ENCODE data around the gene RNF14.

Gene RNF14

DNA sequence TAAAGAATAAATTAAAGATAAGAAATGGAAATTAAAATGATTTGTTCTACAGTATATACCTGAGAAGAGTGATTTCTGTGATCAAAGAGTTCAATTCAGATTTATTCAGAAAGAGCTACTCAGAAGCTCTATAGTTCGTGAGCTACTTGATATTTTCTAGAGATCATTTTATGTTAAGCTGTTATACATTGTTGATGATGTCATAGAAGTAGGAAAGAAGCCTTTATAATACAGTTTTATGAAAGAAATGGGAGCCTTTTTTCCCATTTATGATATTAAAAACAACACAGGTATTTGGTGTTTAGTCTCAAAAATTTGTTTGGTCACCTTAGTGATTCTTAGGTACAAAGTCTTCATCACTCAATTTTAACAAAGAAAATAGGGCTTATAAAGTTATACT lies 20.8 kb downstream of the RNF14 start:
- no peak for DNase-seq

DNA sequence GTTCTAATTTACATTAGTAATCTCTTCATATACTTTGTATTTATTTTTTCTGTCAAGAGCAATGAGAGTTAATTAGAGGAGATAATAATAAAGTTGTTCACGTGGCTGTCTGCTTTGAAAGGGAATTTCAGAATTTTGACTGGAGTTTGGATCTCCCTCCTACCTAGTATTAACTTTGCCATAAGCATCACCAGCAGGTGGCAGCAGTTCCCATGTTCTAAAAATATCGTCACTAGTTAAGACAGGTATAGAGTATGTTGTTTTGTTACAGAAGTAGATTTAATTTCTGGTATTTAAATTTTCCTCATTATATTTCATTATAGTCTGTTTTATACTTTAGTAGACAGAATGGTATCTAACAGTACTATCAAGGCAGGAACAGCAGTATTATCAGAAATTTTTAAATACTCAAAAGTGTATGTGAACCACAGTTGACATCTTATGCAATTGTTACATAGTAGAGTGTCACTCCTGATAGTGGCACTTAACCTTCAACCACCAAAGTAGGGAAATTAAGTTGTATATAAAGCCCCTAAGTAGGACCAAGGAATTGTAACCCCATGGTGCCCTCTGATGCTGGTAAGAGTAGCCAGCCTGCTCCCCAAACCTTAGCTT lies 23.6 kb downstream of the RNF14 start:
- DNase-seq = no peak

DNA sequence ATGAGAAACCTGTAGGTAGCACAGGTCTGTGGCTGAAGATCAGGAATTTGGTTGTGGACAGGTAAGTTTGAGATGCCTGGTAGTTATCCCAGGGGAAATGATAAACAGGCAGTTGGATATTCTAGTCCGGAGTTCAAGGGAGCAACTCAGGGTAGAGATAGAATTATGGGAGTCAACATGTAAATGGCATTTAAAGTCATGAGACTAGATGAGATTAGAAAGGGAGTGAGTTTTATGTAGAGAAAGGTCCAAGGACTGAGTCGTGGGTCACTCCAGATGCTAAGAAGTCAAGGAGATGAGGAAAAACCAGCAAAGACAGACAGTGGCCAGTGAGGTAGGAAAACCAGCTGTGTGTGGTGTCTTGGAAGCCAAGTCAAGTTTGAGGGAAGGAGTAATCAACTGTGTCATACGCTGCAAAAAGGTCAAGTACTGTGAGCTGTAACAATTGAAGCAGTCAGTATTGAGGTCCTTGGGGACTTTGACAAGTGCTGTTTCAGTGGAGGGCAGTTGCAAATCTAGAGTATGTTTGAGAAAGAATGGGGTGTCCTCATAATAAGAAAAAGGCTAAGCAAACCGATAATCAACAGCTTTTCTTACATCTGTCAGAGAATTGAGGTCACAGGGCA lies 25.7 kb downstream of the RNF14 start:
- no peak for DNase-seq

DNA sequence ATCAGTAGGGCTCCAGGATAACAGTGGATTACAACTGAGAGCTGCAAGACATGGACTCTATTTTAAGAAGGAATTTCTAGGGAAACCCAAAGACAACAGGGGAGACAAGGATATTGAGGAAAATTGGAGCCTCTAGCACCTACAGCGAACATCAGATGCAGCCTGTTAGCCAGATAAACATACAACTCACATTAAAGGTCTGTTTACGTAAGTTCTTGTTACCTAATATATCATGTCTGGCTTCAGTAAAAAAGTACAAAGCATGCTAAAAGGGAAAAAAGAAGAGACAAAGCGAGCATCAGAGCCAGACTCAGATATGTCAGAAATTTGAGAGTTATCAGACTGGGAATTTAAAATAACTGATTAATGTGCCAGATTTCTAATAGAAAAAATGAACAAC lies 26.8 kb downstream of the RNF14 start:
- no peak for DNase-seq

DNA sequence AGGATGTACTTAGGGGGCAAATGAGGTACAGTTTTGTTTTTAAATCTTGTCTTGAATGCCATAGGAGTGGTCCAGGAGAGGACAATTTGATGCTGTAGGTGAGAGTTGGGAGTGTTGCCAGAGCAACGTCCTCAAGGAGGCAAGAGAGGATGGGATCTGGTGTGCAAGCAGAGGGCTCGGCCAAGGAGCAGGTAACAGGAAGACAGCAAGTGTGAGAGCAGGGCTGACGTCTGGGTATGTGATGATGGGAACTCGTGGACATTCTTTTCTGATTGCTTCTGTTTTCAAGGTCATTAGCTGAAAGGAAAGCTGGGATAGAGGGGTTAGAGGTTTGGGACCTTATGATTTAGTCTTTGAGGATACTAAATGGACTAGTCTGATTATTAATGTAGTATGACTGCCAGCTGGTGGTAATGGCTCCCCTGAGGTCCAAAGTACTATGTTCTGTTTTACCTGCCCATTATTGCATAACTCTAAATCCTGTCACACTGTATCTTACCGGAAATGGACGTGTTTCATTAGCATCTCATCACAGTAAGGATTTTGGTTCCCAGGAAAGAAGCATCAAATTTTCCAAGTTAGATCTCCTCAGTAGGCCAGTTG lies 28.6 kb downstream of the RNF14 start:
- DNase-seq = no peak

DNA sequence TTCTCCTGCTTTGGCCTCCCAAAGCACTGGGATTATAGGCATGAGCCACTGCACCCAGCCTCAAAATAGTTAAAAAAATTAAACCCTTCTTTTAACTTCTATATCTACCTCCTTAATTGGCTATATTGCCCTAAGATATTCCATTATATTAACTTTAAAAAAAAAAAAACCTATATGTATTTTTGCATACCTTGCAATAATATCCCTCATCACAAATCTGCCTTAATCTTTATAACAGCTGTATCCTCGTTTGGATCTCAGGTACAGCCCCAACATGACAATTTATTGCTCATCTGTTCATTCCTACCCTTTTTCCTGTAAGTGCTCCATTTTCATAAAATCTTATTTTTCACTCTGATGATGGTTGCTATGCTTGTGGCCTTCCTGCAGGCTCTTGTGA lies 31.3 kb downstream of the RNF14 start:
- no peak for DNase-seq

DNA sequence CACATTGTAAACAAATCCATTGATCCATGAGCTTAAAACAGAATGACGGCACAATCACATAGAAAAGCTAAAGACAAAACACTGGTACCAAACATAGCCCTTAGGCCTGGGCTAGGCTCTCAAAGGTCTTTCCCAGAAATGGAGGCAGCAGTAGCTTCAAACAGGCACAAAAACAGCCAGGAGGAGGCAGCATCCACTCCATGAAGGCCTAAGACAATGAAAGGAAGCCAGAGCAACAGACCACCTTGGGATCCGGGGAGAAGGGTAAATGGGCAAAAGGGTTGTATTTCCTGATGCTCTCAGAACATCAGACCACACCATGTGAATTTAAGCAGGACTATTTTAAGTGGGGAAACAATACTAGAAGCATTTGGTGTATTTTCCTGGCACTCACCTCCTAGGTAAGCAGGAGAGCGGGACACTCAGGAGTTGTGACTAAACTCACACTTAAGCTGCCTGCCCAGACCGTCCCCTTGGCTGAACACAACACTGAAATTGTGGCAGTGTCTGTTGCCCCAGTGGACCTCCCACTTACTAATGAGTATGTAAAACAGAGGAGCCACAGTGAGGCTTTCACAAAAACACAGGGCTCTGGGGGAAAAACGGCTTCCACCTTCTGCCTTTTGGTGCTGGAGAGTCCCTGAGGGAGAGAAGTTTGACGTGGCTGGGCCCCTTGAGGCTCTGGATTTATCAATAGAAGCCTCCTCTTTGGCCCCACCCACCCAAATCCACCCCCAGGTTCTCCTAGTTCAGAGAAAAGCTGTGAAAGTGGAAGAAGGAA lies 32.0 kb downstream of the RNF14 start:
- no peak for DNase-seq

DNA sequence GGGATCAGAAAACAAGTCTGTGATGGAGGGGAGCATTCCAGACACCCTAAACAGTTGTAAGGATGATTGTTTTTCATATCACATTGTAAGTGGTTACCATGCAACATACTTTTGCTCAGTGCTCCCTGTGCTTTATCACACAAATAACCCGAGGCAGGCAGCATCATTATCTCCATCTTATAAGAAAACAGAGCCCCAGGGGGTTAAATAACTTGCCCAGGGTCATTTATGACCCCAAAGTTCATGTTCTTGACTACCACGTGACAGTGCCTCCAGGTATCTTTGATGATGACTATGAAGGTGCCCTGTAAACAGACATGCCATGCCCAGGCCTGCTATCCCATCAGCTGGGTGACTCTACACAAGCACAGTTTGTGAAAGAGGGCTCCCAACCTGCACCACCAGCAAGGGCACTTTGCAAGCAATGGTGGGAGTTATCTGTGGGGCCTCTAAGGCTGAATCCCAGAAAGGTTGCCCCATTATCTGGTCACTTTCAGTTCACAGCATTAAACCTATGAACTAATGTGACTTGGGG lies 34.4 kb downstream of the RNF14 start:
- no peak for DNase-seq

DNA sequence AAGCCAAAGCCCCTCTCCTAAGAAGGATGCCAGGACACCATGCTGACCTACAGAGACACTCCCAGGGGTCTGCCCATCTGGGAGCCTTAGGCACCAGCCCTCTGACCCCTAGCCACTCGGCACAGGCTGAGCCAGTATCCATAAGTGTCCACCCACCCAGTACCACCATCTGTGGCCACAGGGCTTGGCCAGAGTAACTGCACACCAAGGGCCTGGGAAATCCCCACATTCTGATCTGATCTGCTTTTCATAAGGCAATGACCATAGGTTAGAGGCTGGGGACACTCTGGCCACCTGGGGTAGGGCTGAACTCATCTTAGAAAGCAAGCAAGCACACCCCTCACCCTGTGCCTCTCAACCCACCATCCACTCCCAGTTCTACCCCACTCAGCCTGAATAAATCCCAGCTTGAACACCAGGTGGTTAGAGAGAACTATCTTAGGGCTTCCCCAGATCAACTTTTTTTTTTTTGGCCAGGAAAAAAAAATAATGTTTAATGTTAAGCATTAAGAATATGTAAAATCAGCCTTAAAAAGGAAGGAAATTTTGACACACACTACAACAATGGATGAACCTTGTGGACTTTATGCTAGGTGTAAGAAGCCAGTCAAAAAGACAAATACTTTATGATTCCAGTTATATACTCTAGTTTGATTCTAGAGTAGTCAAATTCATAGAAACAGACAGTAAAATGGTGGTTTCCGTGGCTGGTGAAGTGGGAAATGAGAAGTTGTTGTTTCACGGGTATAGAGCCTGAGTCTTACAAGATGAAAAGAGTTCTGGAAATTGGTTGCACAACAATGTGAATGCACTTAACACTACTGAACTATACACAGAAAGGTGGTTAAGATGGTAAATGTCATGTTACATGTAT lies 37.7 kb downstream of the RNF14 start:
- no peak for DNase-seq

DNA sequence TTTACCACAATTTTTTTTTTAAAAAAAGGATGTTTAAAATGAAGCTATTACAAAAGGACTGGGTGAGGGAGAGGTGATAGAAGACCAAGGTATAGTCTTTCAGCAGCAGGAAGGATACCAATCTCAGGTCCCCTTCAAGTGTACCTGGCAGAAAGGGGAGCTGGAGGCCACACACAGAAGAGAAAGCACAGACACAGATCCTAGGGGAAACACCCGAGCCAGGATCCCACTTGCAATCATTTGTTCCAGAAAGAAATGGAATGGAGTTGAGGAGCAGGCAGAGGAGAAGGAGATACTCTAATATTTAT lies 38.3 kb downstream of the RNF14 start:
- no peak for DNase-seq

DNA sequence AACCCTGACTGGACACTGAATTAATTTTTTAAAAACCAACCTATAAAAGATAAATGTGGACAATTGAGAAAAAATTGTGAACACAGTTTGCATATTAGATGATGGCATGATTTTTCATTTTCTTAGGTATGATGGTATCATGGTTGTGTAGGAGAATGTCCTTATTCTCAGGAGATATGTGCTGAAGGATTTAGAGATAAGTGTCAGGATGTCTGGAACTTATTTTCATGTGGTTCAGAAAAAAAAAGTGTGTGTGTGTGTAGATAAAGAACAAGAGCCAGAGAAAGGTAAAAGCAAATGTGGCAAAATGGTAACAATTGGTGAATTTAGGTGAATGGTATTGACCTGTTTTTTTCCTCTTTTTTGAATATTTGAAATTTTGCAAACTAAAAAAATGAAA lies 39.9 kb downstream of the RNF14 start:
- DNase-seq = no peak

DNA sequence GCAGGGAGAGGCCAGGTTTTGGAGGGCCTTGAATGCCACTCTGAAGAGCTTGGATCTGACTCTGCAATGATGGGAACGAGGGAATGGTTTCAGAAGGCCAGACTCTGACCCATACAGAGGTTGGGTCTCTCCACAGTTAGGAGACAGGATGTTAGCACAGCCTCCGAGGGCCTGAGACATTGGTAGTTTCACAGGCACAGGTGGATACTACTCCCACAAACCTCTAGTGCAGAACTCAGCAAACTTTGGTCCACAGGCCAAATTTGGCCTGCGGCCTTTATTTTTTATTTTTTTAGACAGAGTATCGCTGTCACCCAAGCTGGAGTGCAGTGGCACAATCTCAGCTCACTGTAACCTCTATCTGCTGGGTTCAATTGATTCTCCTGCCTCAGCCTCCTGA lies 41.0 kb downstream of the RNF14 start:
- no peak for DNase-seq

DNA sequence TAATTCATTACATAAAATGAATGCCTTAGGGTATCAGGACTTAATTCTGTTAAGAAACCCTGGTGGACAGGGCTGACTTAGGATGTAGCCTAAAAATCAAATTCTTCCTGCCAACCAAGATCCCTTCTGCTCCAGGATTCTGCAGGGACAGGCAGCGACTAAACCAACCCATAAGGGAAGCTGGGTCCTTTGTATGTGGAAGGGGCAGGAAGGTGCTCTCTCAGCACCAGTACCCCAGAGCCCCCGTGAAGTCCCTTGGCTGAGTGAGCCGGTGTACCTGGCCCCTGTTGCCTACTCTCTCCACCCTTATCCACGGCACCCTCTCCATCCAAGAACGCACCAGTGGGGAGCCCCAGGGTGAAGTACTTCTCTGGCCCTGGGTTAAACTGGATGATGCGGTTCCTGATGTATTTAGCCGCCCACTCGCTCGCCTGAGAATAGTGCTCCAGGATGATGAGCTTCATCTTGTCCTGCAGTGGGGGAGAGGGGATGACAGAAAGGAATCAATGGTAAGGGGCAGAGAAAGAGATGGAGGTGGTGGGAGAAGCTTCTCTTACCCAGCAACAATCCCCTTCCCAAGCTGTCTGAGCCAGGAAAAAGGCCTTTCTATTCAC lies 42.8 kb downstream of the RNF14 start:
- DNase-seq = no peak

DNA sequence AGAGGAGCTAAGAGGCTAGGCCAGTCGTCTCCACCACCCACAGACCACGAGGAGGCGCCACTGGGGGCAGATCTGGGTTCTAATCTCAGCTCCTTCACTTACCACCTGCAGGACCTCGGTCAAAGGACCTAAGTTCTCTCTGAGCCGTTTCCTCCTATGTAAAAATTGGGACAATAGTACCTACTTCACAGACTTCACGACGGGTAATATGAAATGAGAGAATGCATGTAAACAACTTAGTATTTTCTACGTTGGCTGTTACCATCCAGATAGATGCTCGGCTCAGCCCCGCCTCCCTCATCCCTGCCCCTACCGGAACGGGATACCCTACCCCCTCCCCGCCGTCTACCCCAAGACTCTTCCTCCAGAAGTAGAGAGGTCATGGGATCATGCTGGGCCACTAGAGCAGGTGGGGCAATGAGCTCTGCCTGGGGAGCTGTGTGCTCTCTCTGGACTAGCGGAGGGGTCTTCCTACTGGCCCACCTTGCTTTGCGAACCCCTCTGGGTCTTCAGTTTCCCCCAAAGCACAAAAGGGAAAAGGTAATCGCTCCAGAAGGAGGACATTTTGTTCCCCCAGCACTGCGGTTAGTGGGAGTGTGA lies 43.4 kb downstream of the RNF14 start:
- no peak for DNase-seq

DNA sequence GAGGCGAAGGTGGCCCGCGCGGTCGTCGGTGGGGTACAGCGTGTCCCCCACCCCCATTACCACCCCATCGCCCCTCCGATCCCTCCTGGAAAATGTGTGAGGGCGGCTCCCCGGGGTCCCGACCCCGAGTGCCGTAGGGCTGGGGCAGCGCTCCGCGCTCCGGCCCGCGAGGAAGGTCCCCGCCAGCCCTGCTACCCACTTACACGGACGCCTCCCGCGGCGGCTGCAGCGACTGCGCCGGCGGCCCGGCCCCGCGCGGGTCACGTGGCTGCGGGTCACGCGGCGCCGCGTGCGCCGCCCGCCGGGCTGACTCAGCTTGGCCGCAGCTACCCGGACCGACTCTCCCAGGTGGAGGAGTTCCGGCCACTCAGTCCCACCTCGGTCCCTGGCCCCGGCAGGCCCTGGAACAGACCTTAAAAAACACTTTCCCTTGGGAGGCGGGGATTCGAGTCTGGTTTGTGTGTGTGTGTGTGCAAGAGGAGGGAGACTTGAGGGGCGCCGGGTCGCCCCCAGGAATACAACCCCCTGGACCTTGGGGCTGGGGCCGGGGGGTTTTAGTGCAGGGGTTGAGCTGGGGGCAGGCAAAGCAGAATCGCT lies 44.0 kb downstream of the RNF14 start, which contains the start of gene GNPDA1:
GNPDA1 (minus strand) TSS at position 236 of the 597 bp plus-strand sequence. CDS start 992 bp downstream, outside the sequence.
- DNase-seq = no peak

DNA sequence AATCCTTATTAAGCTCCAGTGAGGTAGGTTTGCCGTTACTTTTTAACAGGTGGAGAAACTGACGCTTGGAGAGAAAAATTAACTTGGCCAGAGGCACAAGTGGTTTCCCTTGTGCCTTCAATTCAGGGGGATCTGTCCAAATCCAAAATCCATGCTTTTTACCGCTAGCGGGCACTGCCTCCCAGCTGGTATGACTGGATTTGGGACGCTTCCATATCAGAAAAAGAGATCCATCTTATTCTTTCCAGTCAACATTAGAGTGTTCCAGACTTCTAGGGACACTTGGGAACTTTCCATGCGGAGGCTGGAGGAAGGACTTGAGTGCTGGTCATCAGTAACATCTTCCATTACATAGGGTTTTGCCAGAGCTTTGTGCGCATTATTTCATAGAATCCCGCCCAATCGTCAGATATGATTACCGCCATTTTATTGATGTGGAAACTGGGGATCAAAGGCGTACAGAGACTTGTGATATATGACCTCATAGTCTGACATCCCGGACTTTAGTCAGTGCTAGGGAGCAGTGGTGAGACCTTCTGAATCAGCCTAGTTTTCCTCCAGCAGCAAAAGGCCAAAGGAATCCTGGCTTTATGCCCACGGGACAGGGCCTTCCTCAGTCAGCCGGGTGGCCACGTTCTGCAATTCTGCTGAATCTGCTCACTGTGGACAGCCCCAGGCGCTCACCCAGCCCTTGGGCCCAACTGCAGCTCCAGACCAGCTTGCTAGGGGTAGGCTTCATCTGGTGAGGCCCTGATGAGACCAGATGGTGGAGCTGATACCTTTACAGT lies 45.0 kb downstream of the RNF14 start:
- no peak for DNase-seq

DNA sequence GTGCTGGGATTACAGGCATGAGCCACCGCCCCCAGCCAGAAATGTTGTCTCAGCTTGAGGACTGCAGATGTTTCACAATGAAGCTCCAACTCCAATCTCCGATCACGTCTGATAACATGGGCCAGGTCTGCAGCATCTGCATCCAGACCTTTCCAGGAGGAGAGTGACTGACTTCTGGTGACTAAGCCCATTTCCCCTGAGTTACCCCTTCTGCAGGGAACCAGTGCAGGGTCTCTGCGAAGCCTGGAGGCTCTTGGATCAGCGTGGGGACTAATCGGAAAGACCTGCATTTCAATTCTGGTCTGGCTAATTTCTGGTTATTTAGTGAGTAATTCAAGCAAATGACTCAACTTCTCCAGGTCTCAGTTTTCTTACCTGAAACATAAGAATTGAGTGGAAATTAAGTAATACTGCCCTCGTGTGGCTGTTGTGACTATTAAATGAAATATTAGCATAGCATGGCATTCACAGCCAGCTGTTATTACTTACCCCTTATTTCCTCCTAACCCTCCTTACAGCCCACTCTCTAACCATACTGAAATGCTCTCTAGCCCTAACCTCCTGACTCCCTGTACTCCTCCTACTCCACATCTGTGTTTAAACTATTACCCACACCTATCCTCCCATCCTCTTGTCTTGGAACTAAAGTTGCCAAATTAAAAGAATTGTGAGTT lies 46.1 kb downstream of the RNF14 start:
- no peak for DNase-seq

DNA sequence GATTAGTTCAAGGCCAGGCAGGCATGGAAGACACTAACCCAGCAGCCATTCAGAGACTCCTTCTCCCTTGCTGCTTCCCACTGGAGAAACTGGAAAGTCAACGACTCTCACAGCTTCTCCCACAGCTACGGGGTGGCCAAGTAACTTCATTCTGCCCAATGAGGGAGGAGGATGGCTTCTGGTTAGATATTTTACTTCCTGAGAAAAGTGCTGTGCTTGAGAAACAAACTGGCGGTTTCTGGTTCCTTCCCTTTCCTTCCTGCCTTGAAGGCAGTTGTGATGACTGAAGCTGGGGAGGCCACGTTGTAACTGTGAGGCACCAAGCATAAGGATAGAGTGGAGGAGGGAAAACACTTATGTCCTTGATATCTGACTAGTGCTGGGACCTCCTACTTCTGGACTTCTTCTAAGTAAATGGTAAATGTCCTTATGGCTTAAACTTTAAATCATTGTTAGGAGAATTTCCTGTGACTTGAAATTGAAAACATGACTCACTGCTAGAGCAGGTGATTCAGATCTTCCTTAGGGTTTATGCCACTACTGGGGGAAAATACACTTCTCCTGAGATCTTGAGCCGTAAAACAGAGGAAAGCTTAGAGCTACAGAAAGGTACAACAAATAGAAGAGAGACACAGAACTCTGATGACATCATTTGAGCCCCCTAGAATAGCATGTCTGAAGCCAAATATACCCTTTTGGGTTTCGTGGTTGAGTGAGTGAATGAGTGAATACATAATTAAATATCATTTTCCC lies 47.1 kb downstream of the RNF14 start:
- DNase-seq = peak; percentile 28

DNA sequence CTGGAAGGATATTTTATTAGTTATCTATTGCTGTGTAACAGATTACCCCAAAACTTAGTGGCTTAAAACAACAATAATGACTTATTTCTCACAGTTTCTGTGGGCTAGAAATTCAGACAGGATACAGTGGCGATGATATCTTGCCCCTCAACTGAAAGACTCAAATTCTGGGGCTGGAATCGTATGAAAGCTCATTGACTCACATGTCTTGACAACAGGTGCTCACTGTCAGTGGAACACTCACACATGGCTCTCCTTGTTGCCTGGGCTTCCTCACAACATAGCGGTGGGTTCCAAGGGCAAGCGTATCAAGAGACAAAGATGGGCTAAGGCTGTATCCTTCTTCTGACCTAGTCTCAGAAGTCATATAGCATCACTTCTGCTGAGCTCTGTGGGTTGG lies 47.7 kb downstream of the RNF14 start:
- no peak for DNase-seq
